ENCODE data around the gene OSBPL10. TPM values are rescaled to one million over a fixed set of nuclear protein-coding genes. Genes with fewer than 3 reads are reported as not detected.

The OSBPL10 gene
- total and polyA plus RNA-seq, 2 of the 4 experiments (the other 2 are of a cell fraction): 9.5 to 10.1 TPM

GRCh38 chr3:31636694-31637442 is 344.2 kb downstream of the OSBPL10 start:
- H2BK15ac ChIP-seq (ENCODE audit: low read depth, low read length): no peak overlapping the region
- ChIA-PET POLR2A (ENCODE audit: unreplicated experiment) (no interaction called here), CTCF (interaction anchor here (0.8 kb wide), 1 partner anchor 11 kb away, joined by 3 read pairs; no protein-coding TSS in a partner anchor)
- H3K9me3 ChIP-seq (ENCODE audit: control insufficient read depth, insufficient read depth, low read length): no peaks in the 10 kb centered on the region
- no peak overlapping the region for H3K27ac ChIP-seq (ENCODE audit: insufficient read depth, low read length)
- dilution Hi-C loops (cut with HindIII; ENCODE audit: low sequenced_read_pairs, unreplicated experiment): no loop called here
- in situ Hi-C loops (cut with MboI; ENCODE audit: low sequenced_read_pairs): no loop called here
- H4K91ac ChIP-seq (ENCODE audit: insufficient read depth, low read depth, low read length): no peak overlapping the region
- no peak overlapping the region for H4K5ac ChIP-seq (ENCODE audit: low read depth, low read length)
- no peak overlapping the region for H3K4me3 ChIP-seq (ENCODE audit: insufficient read depth, low read depth, low read length)
- no peak overlapping the region for H4K8ac ChIP-seq (ENCODE audit: low read depth in 2 of 2, low read length in 2 of 2)
- no peak overlapping the region for H2BK5ac ChIP-seq (ENCODE audit: low read depth, low read length, poor library complexity, severe bottlenecking)
- H3K14ac ChIP-seq (replicated peaks; ENCODE audit: low read depth, low read length): no peak overlapping the region
- no CpG with 5 or more reads among the region's 2 CpGs for WGBS, 2 experiments (ENCODE audit: extremely low coverage in 2 of 2, insufficient read length in 1 of 2)
- no peak overlapping the region for H2AK5ac ChIP-seq (ENCODE audit: low read depth, low read length)
- TSS peak; percentile 88 for BruUV-seq (replicated peaks)
- no peak overlapping the region for H3K4me2 ChIP-seq (ENCODE audit: low read depth, low read length)
- no peak overlapping the region for H2BK20ac ChIP-seq (ENCODE audit: low read depth, low read length)
- no peaks in the 10 kb centered on the region for H4K20me1 ChIP-seq (ENCODE audit: insufficient read depth, low read length)
- intact Hi-C loops (cut with micrococcal nuclease): no loop called here
- no peaks in the 10 kb centered on the region for H3K9me1 ChIP-seq (ENCODE audit: insufficient read depth, low read length)
- H3K23ac ChIP-seq (ENCODE audit: low read depth, low read length): no peak overlapping the region
- H2AFZ ChIP-seq (replicated peaks; ENCODE audit: low read length, poor library complexity): no peak overlapping the region
- H3K79me1 ChIP-seq (ENCODE audit: low read depth in 1 of 2, low read length in 2 of 2): no peaks in the 10 kb centered on the region; a peak in 1 of 4 replicates
- H3K56ac ChIP-seq (ENCODE audit: extremely low read depth, insufficient read depth, low read length): no peak overlapping the region
- no peak overlapping the region for H2AK9ac ChIP-seq (replicated peaks; ENCODE audit: low read depth, low read length, poor library complexity)
- ATAC-seq (ENCODE audit: low read depth) (no peak), DNase-seq (no peak)
- no peaks in the 10 kb centered on the region; the same call in none of the 2 replicates for H3K36me3 ChIP-seq (ENCODE audit: control insufficient read depth, insufficient read depth, low read length)
- no peak overlapping the region for H2BK120ac ChIP-seq (ENCODE audit: low read depth, low read length)
- no peak overlapping the region for H3K4ac ChIP-seq (ENCODE audit: low read depth, low read length)
- no peaks in the 10 kb centered on the region for H3K27me3 ChIP-seq (ENCODE audit: control insufficient read depth, insufficient read depth, low read length)
- TF ChIP-seq POLR2A (IDR thresholded peaks at IDR 0.05; ENCODE audit: low read depth, low read length) (no peak), ELK1 (IDR thresholded peaks at IDR 0.05; ENCODE audit: borderline replicate concordance, low read depth, low read length) (no peak), CHD1 (IDR thresholded peaks at IDR 0.05; ENCODE audit: low read depth, low read length) (no peak), MAZ (IDR thresholded peaks at IDR 0.05; ENCODE audit: borderline replicate concordance, low read depth, low read length) (no peak), FOS (IDR thresholded peaks at IDR 0.05; ENCODE audit: low read depth, low read length) (no peak), SMC3 (IDR thresholded peaks at IDR 0.05; ENCODE audit: low read depth, low read length) (no peak)
- H3K9ac ChIP-seq (ENCODE audit: low read depth, low read length): no peak overlapping the region
- H3K18ac ChIP-seq (ENCODE audit: low read depth, low read length): no peak overlapping the region
- peaks cover 2% of the 10 kb centered on the region; the same call in 1 of the 2 replicates for H3K4me1 ChIP-seq (ENCODE audit: control insufficient read depth, insufficient read depth, low read length)
